ENCODE data around the gene CUX1.

CUX1 gene

DNA sequence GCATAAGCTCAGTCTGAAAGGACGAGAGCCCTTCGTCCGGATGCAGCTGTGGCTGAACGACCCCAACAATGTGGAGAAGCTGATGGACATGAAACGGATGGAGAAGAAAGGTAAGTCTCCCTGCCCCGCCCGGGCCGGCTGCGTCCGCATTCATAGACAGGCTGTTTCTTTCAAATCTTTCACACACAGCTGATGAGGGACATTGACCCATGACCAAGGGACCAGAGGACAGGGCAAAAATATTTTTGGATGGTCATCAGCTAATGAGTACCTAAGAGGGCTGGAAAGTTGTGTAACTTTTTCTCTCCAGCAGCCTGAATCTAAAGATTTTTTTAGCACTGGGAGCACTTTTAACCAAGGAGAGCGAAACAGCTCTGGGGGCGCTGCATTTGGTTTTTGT lies 416.7 kb downstream of the CUX1 start:
- Histone ChIP-seq H3K27ac (no peak overlapping the region), H3K4me3 (ENCODE audit: low read depth in 1 of 2, low read length in 1 of 2) (no peak overlapping the region), H3K36me3 (peaks cover 86% of the 10 kb centered on the region), H3K9me3 (no peaks in the 10 kb centered on the region), H3K27me3 (no peaks in the 10 kb centered on the region), H3K4me1 (ENCODE audit: control insufficient read depth in 1 of 2, insufficient read depth in 1 of 2, low read depth in 1 of 2, low read length in 1 of 2) (no peaks in the 10 kb centered on the region)
- TF ChIP-seq, protein P1, sequence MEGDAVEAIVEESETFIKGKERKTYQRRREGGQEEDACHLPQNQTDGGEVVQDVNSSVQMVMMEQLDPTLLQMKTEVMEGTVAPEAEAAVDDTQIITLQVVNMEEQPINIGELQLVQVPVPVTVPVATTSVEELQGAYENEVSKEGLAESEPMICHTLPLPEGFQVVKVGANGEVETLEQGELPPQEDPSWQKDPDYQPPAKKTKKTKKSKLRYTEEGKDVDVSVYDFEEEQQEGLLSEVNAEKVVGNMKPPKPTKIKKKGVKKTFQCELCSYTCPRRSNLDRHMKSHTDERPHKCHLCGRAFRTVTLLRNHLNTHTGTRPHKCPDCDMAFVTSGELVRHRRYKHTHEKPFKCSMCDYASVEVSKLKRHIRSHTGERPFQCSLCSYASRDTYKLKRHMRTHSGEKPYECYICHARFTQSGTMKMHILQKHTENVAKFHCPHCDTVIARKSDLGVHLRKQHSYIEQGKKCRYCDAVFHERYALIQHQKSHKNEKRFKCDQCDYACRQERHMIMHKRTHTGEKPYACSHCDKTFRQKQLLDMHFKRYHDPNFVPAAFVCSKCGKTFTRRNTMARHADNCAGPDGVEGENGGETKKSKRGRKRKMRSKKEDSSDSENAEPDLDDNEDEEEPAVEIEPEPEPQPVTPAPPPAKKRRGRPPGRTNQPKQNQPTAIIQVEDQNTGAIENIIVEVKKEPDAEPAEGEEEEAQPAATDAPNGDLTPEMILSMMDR (IDR thresholded peaks at IDR 0.05): no peak

DNA sequence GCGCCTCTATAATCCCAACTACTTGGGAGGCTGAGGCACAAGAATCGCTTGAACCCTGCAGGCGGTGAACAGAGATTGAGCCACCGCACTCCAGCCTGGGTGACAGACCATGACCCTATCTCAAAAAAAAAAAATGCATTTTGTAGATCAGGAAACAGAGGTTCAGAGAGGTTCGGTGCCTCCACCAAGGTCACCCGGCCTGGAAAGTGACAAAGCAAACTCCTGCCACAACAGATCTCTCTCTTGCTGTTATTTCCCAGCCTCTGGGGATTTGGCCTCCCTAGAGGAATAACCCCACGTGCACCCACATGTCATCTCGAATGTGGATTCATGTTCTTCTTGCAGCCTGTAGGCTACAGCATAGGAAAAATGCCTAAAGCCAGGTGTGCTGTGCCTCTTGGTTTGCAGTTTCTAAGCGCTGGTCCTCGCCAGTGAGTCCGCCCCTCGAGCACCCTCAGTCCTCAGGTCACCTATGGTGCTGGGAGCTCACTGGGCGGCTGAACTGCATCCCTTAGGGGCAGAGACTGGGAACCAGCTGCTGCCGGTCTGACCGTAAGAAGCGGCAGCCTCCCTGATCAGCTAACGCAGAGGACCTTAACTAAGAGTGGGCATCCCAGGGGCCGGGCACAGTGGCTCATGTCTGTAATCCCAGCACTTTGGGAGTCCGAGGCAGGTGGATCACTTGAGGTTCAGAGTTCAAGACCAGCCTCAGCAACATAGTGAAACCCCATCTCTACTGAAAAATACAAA lies 417.6 kb downstream of the CUX1 start:
- Histone ChIP-seq H3K4me3 (ENCODE audit: low read depth in 1 of 2, low read length in 1 of 2) (no peak overlapping the region), H3K9me3 (no peaks in the 10 kb centered on the region), H3K4me1 (ENCODE audit: control insufficient read depth in 1 of 2, insufficient read depth in 1 of 2, low read depth in 1 of 2, low read length in 1 of 2) (no peaks in the 10 kb centered on the region), H3K36me3 (peaks cover 87% of the 10 kb centered on the region), H3K27ac (no peak overlapping the region), H3K27me3 (no peaks in the 10 kb centered on the region)
- TF ChIP-seq, protein P1 (IDR thresholded peaks at IDR 0.05): no peak

DNA sequence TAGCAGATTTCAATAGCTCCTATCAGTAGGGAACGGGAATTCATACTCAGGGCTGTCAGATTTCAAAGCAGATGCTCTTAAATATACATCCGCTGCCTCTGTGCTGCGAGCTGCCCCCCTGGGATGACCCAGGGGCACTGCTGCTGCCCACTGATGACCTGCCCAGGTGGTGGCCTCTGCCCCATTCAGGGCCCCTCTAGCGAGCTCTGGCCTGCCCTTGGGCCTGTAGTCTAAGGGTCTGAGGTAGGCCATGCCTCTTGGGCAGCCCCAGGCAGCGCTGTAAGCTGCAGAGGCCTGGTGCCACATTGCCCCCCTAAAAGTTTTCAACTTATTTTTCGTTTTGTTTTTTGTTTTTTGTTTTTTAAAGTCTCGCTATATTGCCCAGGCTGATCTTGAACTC lies 418.7 kb downstream of the CUX1 start:
- no peak overlapping the region for H3K4me3 ChIP-seq (ENCODE audit: low read depth in 1 of 2, low read length in 1 of 2)
- H3K36me3 ChIP-seq: peaks cover 93% of the 10 kb centered on the region
- H3K27me3 ChIP-seq: no peaks in the 10 kb centered on the region
- H3K9me3 ChIP-seq: no peaks in the 10 kb centered on the region
- H3K27ac ChIP-seq: no peak overlapping the region
- H3K4me1 ChIP-seq (ENCODE audit: control insufficient read depth in 1 of 2, insufficient read depth in 1 of 2, low read depth in 1 of 2, low read length in 1 of 2): no peaks in the 10 kb centered on the region
- TF ChIP-seq, protein P1 (IDR thresholded peaks at IDR 0.05): no peak

DNA sequence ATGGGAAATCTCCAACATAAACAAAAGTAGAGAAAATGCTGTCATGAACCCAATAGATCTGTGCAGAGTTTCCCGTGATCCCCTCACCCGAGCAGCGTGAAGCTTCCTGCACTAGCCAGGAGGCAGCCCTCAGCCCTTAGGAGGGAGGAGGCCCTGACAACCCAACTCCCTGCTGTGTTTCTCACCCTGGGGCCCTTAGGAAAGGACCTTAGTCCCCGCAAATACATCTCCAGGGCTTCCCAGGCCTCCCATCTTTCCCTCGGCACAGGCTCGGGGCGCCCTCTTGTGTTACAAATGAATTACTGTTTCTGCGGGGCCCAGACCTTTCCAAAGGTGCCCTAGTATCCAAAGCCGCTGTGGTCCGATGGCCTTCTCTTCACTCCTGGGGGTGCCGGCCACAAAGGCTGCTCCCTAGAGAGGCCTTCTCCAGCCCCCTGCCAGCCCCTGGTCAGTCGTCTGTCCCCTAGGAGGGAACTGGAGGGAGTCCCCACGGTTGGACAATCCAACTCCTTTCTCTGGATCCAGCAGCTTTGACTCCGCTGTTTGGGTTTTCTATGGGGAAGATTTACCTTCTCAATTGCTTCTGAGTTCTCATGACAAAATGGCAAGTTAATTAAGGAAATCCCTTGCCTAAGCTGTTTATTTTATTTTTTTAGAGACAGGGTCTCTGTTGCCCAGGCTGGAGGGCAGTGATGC lies 419.3 kb downstream of the CUX1 start:
- H3K4me3 ChIP-seq (ENCODE audit: low read depth in 1 of 2, low read length in 1 of 2): no peak overlapping the region
- no peaks in the 10 kb centered on the region for H3K9me3 ChIP-seq
- H3K36me3 ChIP-seq: peaks cover 98% of the 10 kb centered on the region
- no peak overlapping the region for H3K27ac ChIP-seq
- H3K27me3 ChIP-seq: no peaks in the 10 kb centered on the region
- TF ChIP-seq, protein P1 (IDR thresholded peaks at IDR 0.05): no peak
- H3K4me1 ChIP-seq (ENCODE audit: control insufficient read depth in 1 of 2, insufficient read depth in 1 of 2, low read depth in 1 of 2, low read length in 1 of 2): no peaks in the 10 kb centered on the region

DNA sequence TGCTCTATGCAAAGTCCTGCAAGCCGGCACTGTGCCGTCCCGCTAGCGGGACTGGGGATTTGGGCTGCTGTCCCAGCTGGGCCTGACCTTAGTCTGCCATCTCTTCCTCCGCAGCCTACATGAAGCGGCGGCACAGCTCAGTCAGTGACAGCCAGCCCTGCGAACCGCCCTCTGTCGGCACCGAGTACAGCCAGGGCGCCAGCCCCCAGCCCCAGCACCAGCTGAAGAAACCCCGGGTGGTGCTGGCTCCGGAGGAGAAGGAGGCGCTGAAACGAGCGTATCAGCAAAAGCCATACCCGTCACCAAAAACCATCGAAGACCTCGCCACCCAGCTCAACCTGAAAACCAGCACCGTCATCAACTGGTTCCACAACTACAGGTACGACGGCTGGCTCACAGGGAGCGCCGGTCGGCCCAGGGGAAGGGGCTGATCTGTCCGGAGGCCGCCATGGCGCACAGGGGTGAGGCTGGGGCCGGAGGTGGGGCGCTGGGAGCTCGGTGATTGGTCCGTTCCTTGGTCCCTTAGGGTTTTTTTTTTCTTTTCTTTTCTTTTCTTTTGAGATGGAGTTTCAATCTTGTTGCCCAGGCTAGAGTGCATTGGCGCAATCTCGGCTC lies 421.9 kb downstream of the CUX1 start:
- TF ChIP-seq, protein P1 (IDR thresholded peaks at IDR 0.05): no peak
- H3K36me3 ChIP-seq: peaks cover 87% of the 10 kb centered on the region
- no peak overlapping the region for H3K27ac ChIP-seq

More for the DNA sequence above, 421.9 kb downstream of the CUX1 start:
- Histone ChIP-seq H3K4me3 (ENCODE audit: low read depth in 1 of 2, low read length in 1 of 2) (no peak overlapping the region), H3K4me1 (ENCODE audit: control insufficient read depth in 1 of 2, insufficient read depth in 1 of 2, low read depth in 1 of 2, low read length in 1 of 2) (no peaks in the 10 kb centered on the region), H3K9me3 (no peaks in the 10 kb centered on the region), H3K27me3 (no peaks in the 10 kb centered on the region)

Data from neutrophil (primary cell).